Liver (tissue), 9 donors: ENCODE results near the gene ALDH1A2. TPM values are rescaled to one million over a fixed set of nuclear protein-coding genes. Genes with fewer than 3 reads are reported as not detected.

Experiments used
- DNase-seq: peaks from one replicate; pipeline ENCODE4 v3.0.0-alpha.2; 2017; ENCODE audit warnings: low spot score
- H3K27ac ChIP-seq, 2 donors: one replicate each; pipeline ENCODE4 v1.7.0; 2013; ENCODE audit warnings: inconsistent platforms in 2 of 2, low read length in 2 of 2, control low read depth in 1 of 2, low read depth in 1 of 2, mild to moderate bottlenecking in 1 of 2
- H3K27me3 ChIP-seq, 4 donors: one replicate each; pipeline versions ENCODE4 v1.6.1 to v1.7.0; 2013; ENCODE audit warnings: low read length in 3 of 4, inconsistent platforms in 1 of 4, mild to moderate bottlenecking in 1 of 4, moderate library complexity in 1 of 4; ENCODE audit not compliant: control insufficient read depth in 4 of 4, insufficient read depth in 4 of 4
- H3K36me3 ChIP-seq, 4 donors: one replicate each; pipeline versions ENCODE4 v1.6.1 to v1.7.0; 2013; ENCODE audit warnings: low read length in 3 of 4, mild to moderate bottlenecking in 3 of 4, low read depth in 1 of 4, moderate library complexity in 1 of 4; ENCODE audit not compliant: control insufficient read depth in 4 of 4, insufficient read depth in 3 of 4
- H3K4me1 ChIP-seq, 4 donors: one replicate each; pipeline versions ENCODE4 v1.6.1 to v1.7.0; 2013; ENCODE audit warnings: low read length in 3 of 4, mild to moderate bottlenecking in 3 of 4, moderate library complexity in 1 of 4; ENCODE audit not compliant: control insufficient read depth in 4 of 4, insufficient read depth in 4 of 4
- H3K4me3 ChIP-seq, 3 donors: one replicate each; pipeline versions ENCODE4 v1.6.1 to v1.7.0; 2013; ENCODE audit warnings: low read length in 3 of 3, control low read depth in 1 of 3, low read depth in 1 of 3, mild to moderate bottlenecking in 1 of 3
- H3K9ac ChIP-seq, 2 donors: one replicate each; pipeline ENCODE4 v1.7.0; 2013; ENCODE audit warnings: low read length in 2 of 2, mild to moderate bottlenecking in 2 of 2, moderate library complexity in 2 of 2, control low read depth in 1 of 2, low read depth in 1 of 2
- H3K9me3 ChIP-seq, 4 donors: one replicate each; pipeline versions ENCODE4 v1.6.1 to v1.7.0; 2013; ENCODE audit warnings: low read length in 3 of 4; ENCODE audit not compliant: control insufficient read depth in 4 of 4
- ATF3 ChIP-seq: IDR thresholded peaks from 2 replicates; pipeline ENCODE4 v1.6.1; 2016; ENCODE audit warnings: antibody characterized with exemption
- CTCF ChIP-seq: fragments of 150-350 bp; IDR thresholded peaks from 2 replicates; pipeline ENCODE4 v1.5.1; 2017; ENCODE audit warnings: improper control_type of control experiment, low read depth, low read length; ENCODE audit not compliant: missing input control
- EGR1 ChIP-seq, 2 donors: IDR thresholded peaks; 2 replicates each; pipeline ENCODE4 v1.6.1; 2016 to 2018; ENCODE audit warnings: antibody characterized with exemption in 2 of 2, low read depth in 2 of 2
- FOXA1 ChIP-seq: IDR thresholded peaks from 2 replicates; pipeline ENCODE4 v1.6.1; 2016; ENCODE audit warnings: antibody characterized with exemption
- FOXA2 ChIP-seq: IDR thresholded peaks from 2 replicates; pipeline ENCODE4 v1.6.1; 2016; ENCODE audit warnings: antibody characterized with exemption
- GABPA ChIP-seq, 2 donors: IDR thresholded peaks in 1 of 2; conservative IDR thresholded peaks in 1 of 2; 2 replicates each; pipeline ENCODE4 v1.6.1; 2016; ENCODE audit warnings: antibody characterized with exemption in 2 of 2, mild to moderate bottlenecking in 1 of 2, moderate library complexity in 1 of 2
- HNF4A ChIP-seq, 2 donors: conservative IDR thresholded peaks; 2 replicates each; pipeline ENCODE4 v1.6.1; 2016; ENCODE audit warnings: antibody characterized with exemption in 2 of 2, mild to moderate bottlenecking in 2 of 2
- HNF4G ChIP-seq: IDR thresholded peaks from 2 replicates; pipeline ENCODE4 v1.6.1; 2016; ENCODE audit warnings: antibody characterized with exemption
- MAX ChIP-seq: IDR thresholded peaks from 2 replicates; pipeline ENCODE4 v1.6.1; 2016; ENCODE audit warnings: antibody characterized with exemption
- RAD21 ChIP-seq, 2 donors: IDR thresholded peaks; 2 replicates each; pipeline ENCODE4 v1.6.1; 2016; ENCODE audit warnings: antibody characterized with exemption in 2 of 2, mild to moderate bottlenecking in 2 of 2
- RXRA ChIP-seq, 2 donors: IDR thresholded peaks; 2 replicates each; pipeline ENCODE4 v1.6.1; 2017 to 2018; ENCODE audit warnings: antibody characterized with exemption in 2 of 2, mild to moderate bottlenecking in 1 of 2
- SP1 ChIP-seq: IDR thresholded peaks from 2 replicates; pipeline ENCODE4 v1.6.1; 2018; ENCODE audit warnings: antibody characterized with exemption, mild to moderate bottlenecking
- YY1 ChIP-seq: IDR thresholded peaks from 2 replicates; pipeline ENCODE4 v1.6.1; 2016; ENCODE audit warnings: antibody characterized with exemption, mild to moderate bottlenecking
- ZBTB33 ChIP-seq: IDR thresholded peaks from 2 replicates; pipeline ENCODE4 v1.6.1; 2016; ENCODE audit warnings: antibody characterized with exemption
- WGBS: extraction: QIAGEN DNeasy Blood & Tissue Kit; methylation state at CpG from one replicate; pipeline ENCODE4 v1.1.7; 2013; 5-methylcytosine and 5-hydroxymethylcytosine counted together
- polyA plus RNA-seq, 2 donors: library from polyadenylated mRNA; stranded (reverse) in 1 of 2; unstranded in 1 of 2; fragments of 200-250 nt in 1 of 2; fragments of >200 nt in 1 of 2; fragmentation: Nextera tagmentation in 1 of 2; extraction: Ambion mirVana in 1 of 2; gene quantifications; one replicate each; pipeline versions ENCODE4 v1.2.1 to v1.2.3, GENCODE V29; 2013 to 2015
- total RNA-seq, 2 donors: library from RNA; depleted of rRNA; stranded (reverse); fragments of >200 nt; gene quantifications; one replicate each; pipeline ENCODE4 v1.2.3, GENCODE V29; 2014
- donor health status: healthy.
- donor health status: healthy.
- donor health status: healthy.
- donor health status: healthy.
- donor health status: healthy.

Gene ALDH1A2
- total and polyA plus RNA-seq, 4 donors, result 1.2 to 22.7 (median 14.0) TPM

- Histone ChIP-seq H3K27ac (no peak overlapping the region), H3K9me3 (no peaks in the 10 kb centered on the region), H3K4me3 (no peak overlapping the region), H3K36me3 (no peaks in the 10 kb centered on the region), H3K4me1 (no peaks in the 10 kb centered on the region), H3K27me3 (no peaks in the 10 kb centered on the region), H3K9ac (no peak overlapping the region)
- WGBS, result 87% methylated on average over 8 of the region's 8 CpGs
- DNase-seq, result no peak
- TF ChIP-seq ZBTB33, result no peak
Observed at GRCh38 chr15:57950381-57950946, 115.0 kb downstream of the ALDH1A2 start.

GRCh38 chr15:57949374-57949943, 116.1 kb downstream of the ALDH1A2 start:
- Histone ChIP-seq H3K27me3 (no peaks in the 10 kb centered on the region), H3K27ac (no peak overlapping the region), H3K9ac (no peak overlapping the region), H3K4me3 (no peak overlapping the region), H3K9me3 (no peaks in the 10 kb centered on the region), H3K36me3 (no peaks in the 10 kb centered on the region), H3K4me1 (no peaks in the 10 kb centered on the region)
- DNase-seq, result no peak
- TF ChIP-seq FOXA2 (no peak), YY1 (no peak), EGR1 (IDR thresholded peaks at IDR 0.05; ENCODE audit: low read depth in 2 of 2) (no peak), MAX (no peak), ATF3 (no peak), ZBTB33 (no peak), SP1 (no peak), RAD21 (IDR thresholded peaks at IDR 0.05) (no peak), FOXA1 (no peak), HNF4A (conservative IDR thresholded peaks at IDR 0.05) (no peak)
- WGBS, result 92% methylated on average over 3 of the region's 3 CpGs

- Histone ChIP-seq H3K27ac (no peak overlapping the region), H3K36me3 (no peaks in the 10 kb centered on the region), H3K9ac (no peak overlapping the region), H3K4me1 (no peaks in the 10 kb centered on the region), H3K9me3 (no peaks in the 10 kb centered on the region), H3K4me3 (no peak overlapping the region), H3K27me3 (no peaks in the 10 kb centered on the region)
- 80% methylated on average over 9 of the region's 9 CpGs for WGBS
- no peak for TF ChIP-seq YY1
- no peak for TF ChIP-seq HNF4G
- no peak for TF ChIP-seq RXRA (IDR thresholded peaks at IDR 0.05)
- no peak for TF ChIP-seq CTCF
- TF ChIP-seq GABPA (IDR thresholded peaks at IDR 0.05 in 1 of 2, conservative IDR thresholded peaks at IDR 0.05 in 1 of 2), result no peak
- no peak for TF ChIP-seq SP1
- no peak for DNase-seq
Observed at GRCh38 chr15:57948351-57949289, 116.9 kb downstream of the ALDH1A2 start.
